IMR-90 (cell line): ENCODE results near the gene EXT2.

Source experiments
- CHD1 ChIP-seq: IDR thresholded peaks from 2 replicates; pipeline ENCODE4 v1.6.1; 2012; ENCODE audit warnings: low read depth, low read length, improper control_type of control experiment
- MAFK ChIP-seq: IDR thresholded peaks from 2 replicates; pipeline ENCODE4 v1.6.1; 2012; ENCODE audit warnings: low read depth, low read length, improper control_type of control experiment
- MXI1 ChIP-seq: IDR thresholded peaks from 2 replicates; pipeline ENCODE4 v1.6.1; 2012; ENCODE audit warnings: low read depth, mild to moderate bottlenecking, low read length, moderate library complexity, borderline replicate concordance
- POLR2A ChIP-seq: IDR thresholded peaks from 2 replicates; pipeline ENCODE4 v1.6.1; 2012; ENCODE audit warnings: mild to moderate bottlenecking, low read depth, low read length
- RAD21 ChIP-seq: IDR thresholded peaks from 2 replicates; pipeline ENCODE4 v1.6.1; 2012; ENCODE audit warnings: low read length, improper control_type of control experiment
- SMC3 ChIP-seq: fragments of 150-350 bp; IDR thresholded peaks from 2 replicates; pipeline ENCODE4 v1.6.1; 2016; ENCODE audit warnings: low read depth, mild to moderate bottlenecking, antibody characterized with exemption, low read length, moderate library complexity
- TF ChIP-seq, protein P1 (sequence below): conservative IDR thresholded peaks from 2 replicates; pipeline ENCODE4 v1.5.1; 2012; ENCODE audit warnings: mild to moderate bottlenecking, low read depth, low read length, improper control_type of control experiment

DNA sequence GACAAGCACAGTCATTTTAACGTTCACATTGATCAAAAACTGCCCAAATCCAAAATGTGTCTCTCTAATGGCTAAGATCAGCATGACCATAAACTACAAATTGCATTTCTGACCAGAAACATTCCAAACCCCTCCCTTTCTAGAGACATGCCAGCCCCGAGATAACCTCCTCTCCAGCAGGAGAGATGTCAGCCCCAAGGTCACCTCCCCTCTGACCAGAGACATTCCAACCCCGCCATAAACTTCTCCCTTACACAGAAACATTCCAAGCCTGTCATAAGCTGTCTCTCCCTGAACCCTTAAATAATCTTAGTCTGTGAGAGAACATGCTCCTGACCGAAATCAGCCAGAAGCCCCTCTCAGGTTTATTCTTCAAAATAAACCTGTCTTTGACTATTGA lies 6.6 kb upstream of the EXT2 start:
- TF ChIP-seq, protein P1, sequence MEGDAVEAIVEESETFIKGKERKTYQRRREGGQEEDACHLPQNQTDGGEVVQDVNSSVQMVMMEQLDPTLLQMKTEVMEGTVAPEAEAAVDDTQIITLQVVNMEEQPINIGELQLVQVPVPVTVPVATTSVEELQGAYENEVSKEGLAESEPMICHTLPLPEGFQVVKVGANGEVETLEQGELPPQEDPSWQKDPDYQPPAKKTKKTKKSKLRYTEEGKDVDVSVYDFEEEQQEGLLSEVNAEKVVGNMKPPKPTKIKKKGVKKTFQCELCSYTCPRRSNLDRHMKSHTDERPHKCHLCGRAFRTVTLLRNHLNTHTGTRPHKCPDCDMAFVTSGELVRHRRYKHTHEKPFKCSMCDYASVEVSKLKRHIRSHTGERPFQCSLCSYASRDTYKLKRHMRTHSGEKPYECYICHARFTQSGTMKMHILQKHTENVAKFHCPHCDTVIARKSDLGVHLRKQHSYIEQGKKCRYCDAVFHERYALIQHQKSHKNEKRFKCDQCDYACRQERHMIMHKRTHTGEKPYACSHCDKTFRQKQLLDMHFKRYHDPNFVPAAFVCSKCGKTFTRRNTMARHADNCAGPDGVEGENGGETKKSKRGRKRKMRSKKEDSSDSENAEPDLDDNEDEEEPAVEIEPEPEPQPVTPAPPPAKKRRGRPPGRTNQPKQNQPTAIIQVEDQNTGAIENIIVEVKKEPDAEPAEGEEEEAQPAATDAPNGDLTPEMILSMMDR: no peak
- TF ChIP-seq MAFK (no peak), SMC3 (no peak), MXI1 (no peak), RAD21 (no peak), POLR2A (no peak), CHD1 (no peak)
